ENCODE data around the gene CCN6.
"Not testable (repeated sequence)": the region's sequence is repeated elsewhere in the genome, so short reads cannot be mapped to it uniquely, and the experiment has no call there.

Gene CCN6

DNA sequence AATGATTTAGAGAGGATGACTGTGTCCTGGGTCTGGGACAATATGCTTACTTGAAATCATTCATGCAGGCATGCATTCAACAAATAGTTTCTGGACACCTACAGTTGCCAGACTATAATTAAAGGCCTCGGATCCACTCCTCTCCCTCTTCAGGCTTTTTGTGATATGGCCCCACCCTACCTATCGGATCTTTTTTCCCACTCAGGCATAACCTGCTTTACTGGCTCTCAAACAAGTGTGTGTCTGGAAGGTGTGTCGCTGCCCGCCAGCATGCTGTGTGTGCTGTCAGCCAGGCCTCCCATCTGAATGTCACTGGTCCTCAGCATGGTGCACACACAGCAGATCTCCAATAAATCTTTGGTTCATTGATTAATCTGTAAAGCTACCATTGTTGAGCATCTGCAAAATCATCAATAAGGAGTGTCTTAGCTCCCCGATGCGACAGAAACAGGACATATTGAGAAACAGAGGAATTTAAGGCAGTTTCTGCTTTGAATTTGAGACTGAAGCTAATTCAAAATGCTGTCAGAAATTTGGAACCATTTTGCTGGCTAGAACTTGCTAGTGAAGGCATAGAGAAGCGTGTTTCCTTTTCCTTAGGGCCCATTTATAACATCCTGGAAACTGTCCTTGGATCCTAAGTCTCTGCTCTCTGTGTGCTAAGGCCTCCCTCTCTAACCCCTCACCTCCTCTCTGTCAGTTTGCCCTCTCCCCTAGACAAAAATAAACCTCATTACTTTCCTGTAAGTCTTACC, 23.5 kb upstream of the CCN6 start:
- DNase-seq: no peak

GRCh38 chr6:112030961-112031660, 22.8 kb upstream of the CCN6 start:
- DNase-seq: no peak

GRCh38 chr6:112031960-112032359, 21.9 kb upstream of the CCN6 start:
- no peak for DNase-seq

- no peak for DNase-seq
These were observed 21.2 kb upstream of the CCN6 start for GRCh38 chr6:112032728-112033127.

DNA sequence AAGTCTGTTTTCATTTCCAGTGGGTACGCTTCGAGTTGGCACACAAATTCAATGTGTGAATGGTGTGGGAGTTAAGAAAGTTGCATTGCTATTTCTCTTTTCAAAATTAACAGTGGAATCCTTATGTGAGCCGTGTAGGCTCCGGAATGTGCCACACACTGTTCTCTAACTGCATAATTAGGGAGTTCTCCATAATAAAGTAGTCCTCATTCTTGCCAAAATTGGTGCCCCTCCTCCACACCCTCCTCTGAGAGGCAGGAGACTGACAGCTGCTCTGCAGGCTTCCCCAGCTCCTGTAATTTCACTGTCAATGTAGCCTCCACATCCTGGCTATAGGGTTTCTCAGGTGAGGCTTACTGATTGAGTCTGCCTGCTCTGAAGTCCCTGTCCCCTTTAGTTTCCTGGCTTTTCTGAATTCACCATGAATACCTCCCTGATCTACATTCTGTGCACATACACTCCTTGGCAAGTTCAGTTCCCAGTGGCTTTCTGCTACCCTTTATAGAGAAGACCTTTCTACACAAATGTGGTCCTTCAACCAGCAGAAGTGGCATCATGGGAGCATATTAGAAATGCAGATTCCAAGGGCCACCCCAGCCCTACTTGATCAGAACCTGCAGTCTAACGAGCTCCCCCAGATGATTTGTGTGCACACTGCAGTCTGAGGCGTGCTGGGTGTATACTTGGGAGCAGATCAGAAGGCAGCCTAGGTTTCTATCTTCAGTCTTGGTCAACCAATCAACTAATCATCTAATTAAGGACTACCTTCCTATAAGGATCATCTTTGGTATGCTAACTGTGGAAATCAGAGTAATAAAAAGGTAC, 19.9 kb upstream of the CCN6 start:
- DNase-seq: no peak

GRCh38 chr6:112034616-112034995, 19.3 kb upstream of the CCN6 start:
- DNase-seq: no peak

DNA sequence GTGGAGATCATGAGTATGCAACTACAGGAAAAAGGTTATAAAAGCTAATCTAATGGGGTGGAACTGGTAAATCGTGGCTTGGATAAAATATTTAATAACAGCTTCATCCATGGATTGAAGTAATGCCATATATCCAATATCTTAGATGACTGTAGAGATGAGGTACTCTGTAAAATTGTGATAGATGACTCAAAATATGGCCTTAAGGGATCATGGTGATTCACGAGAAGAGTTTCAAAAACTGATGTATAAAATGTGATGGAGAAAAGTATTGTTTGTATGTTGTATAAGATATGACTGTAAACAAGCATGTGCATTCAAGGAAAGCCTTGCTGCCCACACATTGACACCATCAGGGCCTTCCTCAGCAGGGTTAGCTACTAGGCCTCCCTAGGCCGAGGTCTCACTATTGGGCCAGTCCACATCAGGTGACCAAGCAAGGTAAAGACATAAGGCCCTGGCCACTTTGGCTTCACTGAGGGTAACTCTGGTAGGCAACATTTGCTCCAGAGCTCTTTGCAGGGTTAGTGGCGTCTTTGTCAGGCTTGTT, 17.7 kb upstream of the CCN6 start:
- DNase-seq: no peak

GRCh38 chr6:112037783-112038216, 16.1 kb upstream of the CCN6 start:
- no peak for DNase-seq

DNA sequence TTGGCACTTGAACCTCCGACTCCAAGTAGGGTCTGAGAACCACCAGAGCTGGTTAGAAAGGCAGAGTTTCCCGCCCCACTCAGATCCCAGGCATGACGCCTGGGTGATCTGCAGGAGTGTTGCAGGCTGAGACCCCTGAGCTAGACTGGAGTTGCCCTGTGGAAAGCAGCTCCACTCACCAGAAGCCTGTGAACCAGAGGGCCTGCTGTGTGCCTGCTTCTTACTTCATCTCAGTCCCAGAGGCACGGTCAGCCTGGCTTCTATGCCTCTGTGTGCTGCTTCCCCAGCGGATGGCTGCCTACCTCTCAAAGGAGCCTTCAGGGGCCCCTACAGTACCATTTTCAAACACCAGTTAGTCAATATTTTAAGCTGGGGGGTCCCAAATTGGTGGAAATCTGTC, 15.6 kb upstream of the CCN6 start:
- no peak for DNase-seq

- no peak for DNase-seq
These were observed 15.0 kb upstream of the CCN6 start for GRCh38 chr6:112038756-112039430.

DNA sequence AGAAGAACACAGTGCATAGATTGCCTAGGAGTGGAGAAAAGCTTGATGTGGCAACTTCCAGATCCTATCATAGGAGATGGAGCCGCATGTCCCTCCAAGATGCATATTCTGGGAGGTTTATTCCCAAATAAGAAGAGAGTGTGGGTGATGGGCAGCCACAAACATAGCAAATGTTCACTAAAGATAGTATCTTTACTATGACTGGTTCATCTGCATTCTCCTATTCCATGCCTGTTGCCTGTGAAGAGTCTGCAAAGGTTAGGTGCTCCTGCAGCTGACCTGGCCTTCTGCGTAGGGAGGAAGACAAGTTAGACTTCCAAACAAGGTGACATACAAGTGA, 14.5 kb upstream of the CCN6 start:
- DNase-seq: no peak

DNA sequence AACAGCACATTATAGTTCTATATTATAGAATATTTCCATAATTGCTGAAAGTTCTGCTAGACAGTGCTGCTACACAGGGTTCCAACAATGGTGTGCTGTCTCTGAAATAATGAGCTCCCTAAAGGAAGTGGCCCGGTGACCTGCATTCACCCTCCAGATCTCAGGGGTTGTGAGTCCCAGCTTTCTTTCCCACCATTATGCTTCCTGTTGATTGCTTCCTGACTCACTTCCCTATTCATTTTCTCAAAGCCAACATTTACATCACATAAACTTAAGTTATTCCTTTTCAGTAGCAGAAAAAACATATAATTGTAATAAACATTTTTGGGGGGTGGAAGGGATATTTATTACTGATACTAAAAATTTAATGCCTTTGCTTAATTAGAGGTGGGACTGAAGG, 12.9 kb upstream of the CCN6 start:
- DNase-seq: no peak

DNA sequence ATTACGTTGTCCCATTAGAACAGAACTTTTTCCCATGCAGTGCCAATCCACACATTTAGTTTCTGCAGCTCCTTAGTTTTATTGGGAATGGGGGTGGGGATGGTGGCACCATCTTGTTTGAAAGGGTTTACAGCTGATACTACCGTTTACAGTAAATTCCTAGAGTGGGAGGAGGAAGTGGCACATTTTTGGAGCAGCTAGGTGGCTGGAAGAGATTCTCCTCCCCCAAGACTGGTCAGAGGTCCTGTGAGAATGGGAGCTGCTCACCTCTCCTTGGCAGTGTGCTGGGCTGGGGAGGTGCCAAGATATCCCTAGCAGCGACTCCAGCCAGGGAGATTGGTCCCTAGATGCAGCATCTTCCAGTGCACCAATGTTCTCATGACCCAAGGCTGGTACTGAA, 12.4 kb upstream of the CCN6 start:
- no peak for DNase-seq

GRCh38 chr6:112043032-112044007, 10.6 kb upstream of the CCN6 start:
- DNase-seq: peak; percentile 91

GRCh38 chr6:112044196-112044595, 9.7 kb upstream of the CCN6 start:
- no peak for DNase-seq

GRCh38 chr6:112044856-112045255, 9.0 kb upstream of the CCN6 start:
- no peak for DNase-seq

DNA sequence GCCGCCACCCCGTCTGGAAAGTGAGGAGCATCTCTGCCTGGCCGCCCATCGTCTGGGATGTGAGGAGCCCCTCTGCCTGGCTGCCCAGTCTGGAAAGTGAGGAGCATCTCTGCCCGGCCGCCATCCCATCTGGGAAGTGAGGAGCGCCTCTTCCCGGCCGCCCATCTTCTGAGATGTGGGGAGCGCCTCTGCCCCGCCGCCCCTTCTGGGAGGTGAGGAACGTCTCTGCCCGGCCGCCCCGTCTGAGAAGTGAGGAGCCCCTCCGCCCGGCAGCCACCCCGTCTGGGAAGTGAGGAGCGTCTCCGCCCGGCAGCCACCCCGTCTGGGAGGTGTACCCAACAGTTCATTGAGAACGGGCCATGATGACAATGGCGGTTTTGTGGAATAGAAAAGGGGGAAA, 6.4 kb upstream of the CCN6 start:
- DNase-seq: not testable (repeated sequence)

DNA sequence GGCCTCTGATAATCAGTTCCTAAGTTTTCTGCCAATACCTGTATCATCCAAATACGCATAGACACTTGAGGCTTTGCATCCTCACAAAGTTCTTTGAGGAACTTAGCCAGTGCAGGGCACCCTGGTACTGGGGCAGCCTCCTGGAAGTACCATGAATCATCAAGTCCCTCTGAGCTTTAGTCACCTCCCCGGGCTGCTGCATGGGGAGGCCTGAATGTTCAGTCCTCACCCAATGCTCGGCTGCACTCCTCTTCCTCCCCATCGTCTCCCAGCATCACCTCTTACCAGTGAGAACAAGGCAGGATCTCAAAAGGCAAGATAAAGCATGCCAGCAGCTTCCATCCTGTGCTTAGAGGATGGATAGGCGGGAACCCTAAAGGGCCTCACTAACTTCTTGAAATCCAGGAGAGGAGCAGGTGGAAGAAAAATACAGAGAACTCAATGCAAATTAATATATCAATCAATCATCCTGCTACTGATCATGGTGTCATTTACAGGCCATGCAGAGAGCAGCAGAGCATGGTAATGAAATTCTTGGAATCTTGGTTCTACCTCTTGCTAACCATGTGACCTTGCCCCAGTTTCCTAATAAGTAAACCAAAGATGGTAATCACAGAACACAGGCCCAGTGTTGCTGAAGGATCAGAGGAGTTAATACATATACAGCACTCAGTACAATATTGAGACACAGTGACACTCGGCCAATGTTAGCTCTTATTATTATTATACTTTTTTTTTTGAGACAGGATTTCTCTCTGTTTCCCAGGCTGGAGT, 4.7 kb upstream of the CCN6 start:
- DNase-seq: no peak

DNA sequence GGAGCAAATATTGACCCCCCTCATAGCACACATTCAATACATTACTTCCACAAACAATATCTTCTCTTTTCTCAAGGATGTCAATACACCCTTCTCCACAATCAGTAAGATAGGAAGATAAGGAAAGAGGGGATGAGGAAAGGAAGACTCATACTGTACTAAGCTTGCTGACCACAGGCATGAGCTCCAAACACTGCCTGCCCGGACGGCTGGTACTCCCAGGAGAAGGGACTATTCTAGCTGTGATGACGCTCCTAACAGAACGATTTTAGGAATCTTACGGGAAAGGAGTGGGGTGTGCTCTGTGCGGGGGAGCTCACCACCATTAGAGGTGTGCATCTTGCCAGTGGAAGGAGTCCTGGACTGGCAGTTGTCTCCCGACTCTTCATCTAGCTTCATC, 3.9 kb upstream of the CCN6 start:
- no peak for DNase-seq

DNA sequence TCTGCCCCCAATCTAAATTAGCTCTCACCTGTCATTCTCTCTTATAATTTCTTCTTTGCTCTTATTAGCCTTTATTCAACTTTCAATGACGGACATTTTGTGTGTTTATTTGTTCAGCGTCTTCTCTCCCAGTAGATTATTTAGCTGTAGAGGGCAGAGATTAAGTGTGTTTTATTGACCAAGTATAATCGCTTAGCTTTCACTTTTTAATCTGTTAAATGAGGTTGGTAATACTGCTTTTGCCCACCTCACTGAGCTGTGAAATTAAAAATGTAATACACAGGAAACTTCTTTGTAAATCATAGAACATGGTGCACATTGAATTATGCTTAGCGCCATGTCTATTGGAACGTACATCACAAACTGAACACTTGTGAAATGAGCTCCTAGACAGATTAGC, 3.5 kb upstream of the CCN6 start:
- no peak for DNase-seq

DNA sequence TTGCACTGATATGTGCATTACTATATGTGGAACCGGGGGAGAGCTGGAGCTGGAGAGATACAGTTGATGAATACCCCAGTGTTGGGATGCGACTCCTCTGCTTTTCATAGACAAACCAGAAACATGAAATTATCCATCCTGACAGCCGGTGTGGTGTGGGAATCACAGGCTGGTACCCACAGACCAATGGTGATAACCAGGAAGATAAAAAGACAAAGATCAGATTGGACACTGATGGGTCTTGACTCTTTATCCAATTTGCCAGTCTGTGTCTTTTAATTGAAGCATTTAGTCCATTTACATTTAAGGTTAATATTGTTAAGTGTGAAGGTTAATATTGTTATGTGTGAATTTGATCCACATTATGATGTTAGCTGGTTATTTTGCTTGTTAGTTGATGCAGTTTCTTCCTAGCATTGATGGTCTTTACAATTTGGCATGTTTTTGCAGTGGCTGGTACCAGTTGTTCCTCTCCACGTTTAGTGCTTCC, 2.6 kb upstream of the CCN6 start:
- not testable (repeated sequence) for DNase-seq
